Upper lobe of left lung (tissue), 6 donors: ENCODE data around the gene RND1. TPM values are rescaled to one million over a fixed set of nuclear protein-coding genes. Genes with fewer than 3 reads are reported as not detected.

Source experiments
- ATAC-seq, 2 donors: fragments of 200-7000 bp; cut with Tn5 transposase; one replicate each; pipeline ENCODE4 v1.9.1; 2022; ENCODE audit warnings: mild to moderate bottlenecking in 2 of 2, moderate library complexity in 2 of 2; ENCODE audit not compliant: low FRiP score in 2 of 2
- DNase-seq, 2 donors: peaks; one replicate each; pipeline ENCODE4 v3.0.0-alpha.2; 2019 to 2020
- H3K27ac ChIP-seq, 4 donors: fragments of 200-600 bp; sonication (generic); one replicate each; pipeline ENCODE4 v1.5.1; 2016 to 2019
- H3K27me3 ChIP-seq, 4 donors: fragments of 200-600 bp; sonication (generic); one replicate each; pipeline ENCODE4 v1.5.1; 2017 to 2019
- H3K36me3 ChIP-seq, 4 donors: fragments of 200-600 bp; sonication (generic); one replicate each; pipeline ENCODE4 v1.5.1; 2016 to 2019
- H3K4me1 ChIP-seq, 4 donors: fragments of 200-600 bp; sonication (generic); one replicate each; pipeline ENCODE4 v1.5.1; 2018 to 2019
- H3K4me3 ChIP-seq, 4 donors: fragments of 200-600 bp; sonication (generic); one replicate each; pipeline ENCODE4 v1.5.1; 2017 to 2019; ENCODE audit warnings: mild to moderate bottlenecking in 2 of 4, moderate library complexity in 1 of 4
- H3K9me3 ChIP-seq, 4 donors: fragments of 200-600 bp; sonication (generic); one replicate each; pipeline ENCODE4 v1.5.1; 2018 to 2019
- CTCF ChIP-seq, 6 experiments: fragments of 450-650 bp in 4 of 6; fragments of 200-600 bp in 2 of 6; sonication (generic) in 2 of 6; IDR thresholded peaks; one replicate each; pipeline ENCODE4 v1.5.1; 2016 to 2019; ENCODE audit warnings: antibody characterized with exemption in 6 of 6
- EP300 ChIP-seq, 4 donors: sonication (generic); formaldehyde crosslinking; IDR thresholded peaks; one replicate each; pipeline ENCODE4 v1.5.1; 2017; ENCODE audit warnings: antibody characterized with exemption in 4 of 4, control low read depth in 2 of 4
- POLR2A ChIP-seq, 4 donors: fragments of 450-650 bp; IDR thresholded peaks; one replicate each; pipeline ENCODE4 v1.5.1; 2016 to 2017; ENCODE audit warnings: antibody characterized with exemption in 4 of 4, mild to moderate bottlenecking in 2 of 4
- POLR2AphosphoS5 ChIP-seq, 2 donors: sonication (generic); formaldehyde crosslinking; IDR thresholded peaks; one replicate each; pipeline ENCODE4 v1.5.1; 2017; ENCODE audit warnings: antibody characterized with exemption in 2 of 2
- WGBS, 2 donors: methylation state at CpG; one replicate each; pipeline ENCODE4 v1.1.5; 2017 to 2018; 5-methylcytosine and 5-hydroxymethylcytosine counted together
- total RNA-seq, 6 donors: library from RNA; depleted of rRNA in 4 of 6; stranded (reverse); fragments of >200 nt in 4 of 6; gene quantifications; one replicate each; pipeline versions ENCODE4 v1.1.0 to v1.2.1, GENCODE V29; 2016 to 2021
- donor health status: DM: no; HTN: no; CAD: no; lungs with moderate emphysema.
- donor health status: DM: no; HTN: yes; CAD: no; lungs with severe emphysema.

RND1 gene
- total RNA-seq, 6 donors from 2014 or later = 7.2 to 23.0 (median 14.2) TPM

- DNase-seq (no peak), ATAC-seq (peak in 1 of 2 donors; percentile 0)
- peak overlapping the region; percentile 43 to 80 (median 76) for H3K4me3 ChIP-seq
- no peaks in the 10 kb centered on the region for H3K9me3 ChIP-seq
- no peaks in the 10 kb centered on the region for H3K36me3 ChIP-seq
- H3K27me3 ChIP-seq = peaks cover 0 to 3% (median 0%) of the 10 kb centered on the region in 4 donors
- peaks cover 14 to 46% (median 30%) of the 10 kb centered on the region in 4 donors for H3K4me1 ChIP-seq
- peak overlapping the region; percentile 78 to 88 (median 80) for H3K27ac ChIP-seq
- 31 to 34% methylated on average over 18 of the region's 18 CpGs for WGBS, 2 donors
- TF ChIP-seq POLR2AphosphoS5 (IDR thresholded peaks at IDR 0.05) (no peak), POLR2A (IDR thresholded peaks at IDR 0.05) (no peak), CTCF (IDR thresholded peaks at IDR 0.05) (no peak), EP300 (IDR thresholded peaks at IDR 0.05) (no peak)
Observed at GRCh38 chr12:48813465-48814261, 52.0 kb downstream of the RND1 start.

GRCh38 chr12:48812389-48812788 lies 53.3 kb downstream of the RND1 start:
- H3K36me3 ChIP-seq = no peaks in the 10 kb centered on the region
- no peak for ATAC-seq
- H3K9me3 ChIP-seq = no peaks in the 10 kb centered on the region
- TF ChIP-seq POLR2A (IDR thresholded peaks at IDR 0.05) (no peak), CTCF (IDR thresholded peaks at IDR 0.05) (no peak), EP300 (IDR thresholded peaks at IDR 0.05) (no peak), POLR2AphosphoS5 (IDR thresholded peaks at IDR 0.05) (no peak)
- H3K4me3 ChIP-seq = no peak overlapping the region
- no peak for DNase-seq
- H3K27ac ChIP-seq = peak overlapping the region in 1 of 4 donors; percentile 19
- H3K27me3 ChIP-seq = no peaks in the 10 kb centered on the region
- WGBS, 2 donors = 67 to 70% methylated on average over 2 of the region's 2 CpGs
- peaks cover 9 to 34% (median 20%) of the 10 kb centered on the region in 4 donors for H3K4me1 ChIP-seq

- H3K27me3 ChIP-seq = no peaks in the 10 kb centered on the region
- H3K4me1 ChIP-seq = peaks cover 9 to 29% (median 19%) of the 10 kb centered on the region in 4 donors
- WGBS, 2 donors = 76 to 89% methylated on average over 3 to 5 of the region's 5 CpGs
- no peak for TF ChIP-seq POLR2A (IDR thresholded peaks at IDR 0.05)
- TF ChIP-seq EP300 (IDR thresholded peaks at IDR 0.05) = no peak
- TF ChIP-seq POLR2AphosphoS5 (IDR thresholded peaks at IDR 0.05) = no peak
- TF ChIP-seq CTCF (IDR thresholded peaks at IDR 0.05) = no peak
- peak overlapping the region in 2 of 4 donors; percentile 30 to 45 for H3K27ac ChIP-seq
- no peaks in the 10 kb centered on the region for H3K36me3 ChIP-seq
- no peak for ATAC-seq
- no peak for DNase-seq
- H3K4me3 ChIP-seq = no peak overlapping the region
- H3K9me3 ChIP-seq = no peaks in the 10 kb centered on the region
Observed at GRCh38 chr12:48811437-48812090, 54.1 kb downstream of the RND1 start.

- ATAC-seq (no peak), DNase-seq (no peak)
- H3K9me3 ChIP-seq = no peaks in the 10 kb centered on the region
- no peak overlapping the region for H3K4me3 ChIP-seq
- no peaks in the 10 kb centered on the region for H3K27me3 ChIP-seq
- 58 to 61% methylated on average over 5 of the region's 5 CpGs for WGBS, 2 donors
- TF ChIP-seq POLR2AphosphoS5 (IDR thresholded peaks at IDR 0.05) (no peak), EP300 (IDR thresholded peaks at IDR 0.05) (no peak), CTCF (IDR thresholded peaks at IDR 0.05) (no peak), POLR2A (IDR thresholded peaks at IDR 0.05) (no peak)
- H3K4me1 ChIP-seq = peaks cover 4 to 23% (median 15%) of the 10 kb centered on the region in 4 donors
- H3K36me3 ChIP-seq = no peaks in the 10 kb centered on the region
- peak overlapping the region in 3 of 4 donors; percentile 30 to 45 (median 31) for H3K27ac ChIP-seq
Observed at GRCh38 chr12:48810903-48811431, 54.7 kb downstream of the RND1 start.
